ENCODE measurements around the gene OR4D11.

GRCh38 chr11:59510941-59511589, 7.7 kb downstream of the OR4D11 start, which contains the start of gene OR4D9:
- TF ChIP-seq CTCF (conservative IDR thresholded peaks at IDR 0.05; ENCODE audit: low read length) = no peak
- no peak for TF ChIP-seq EZH2phosphoT487 (IDR thresholded peaks at IDR 0.05; ENCODE audit: borderline replicate concordance)
